ENCODE measurements around the gene SETD7. TPM values are rescaled to one million over a fixed set of nuclear protein-coding genes. Genes with fewer than 3 reads are reported as not detected.
"Not testable (repeated sequence)": the region's sequence is repeated elsewhere in the genome, so short reads cannot be mapped to it uniquely, and the experiment has no call there.

The SETD7 gene
- total RNA-seq, 5 donors from 2014 or later (not counting 1 experiment from before 2014, with no cell fraction given), result 6.5 to 17.5 (median 10.3) TPM

- H3K4me3 ChIP-seq (ENCODE audit: control insufficient read depth in 1 of 2, extremely low read depth in 1 of 2, low read length in 1 of 2); ATAC-seq (replicated peaks in 1 of 4); H3K4me1 ChIP-seq (ENCODE audit: control insufficient read depth in 1 of 2, extremely low read depth in 1 of 2, insufficient read depth in 2 of 2, low read length in 2 of 2); DNase-seq; POLR2A ChIA-PET; H3K27ac ChIP-seq (ENCODE audit: low read length); H3K27me3 Mint-ChIP-seq; H3K4me3 Mint-ChIP-seq; CTCF ChIA-PET; H3K27ac Mint-ChIP-seq; H3K27me3 ChIP-seq (replicated peaks in 1 of 2; ENCODE audit: control insufficient read depth in 2 of 2, extremely low read depth in 1 of 2, insufficient read depth in 2 of 2, low read length in 1 of 2); H3K36me3 ChIP-seq (ENCODE audit: control insufficient read depth in 2 of 2, extremely low read depth in 1 of 2, insufficient read depth in 1 of 2, low read length in 1 of 2); H3K9me3 ChIP-seq: not testable (repeated sequence)
- Mint-ChIP-seq H3K36me3 (peaks cover 49% of the 10 kb centered on the region), H3K9me3 (peaks cover 6 to 17% (median 7%) of the 10 kb centered on the region in 3 donors), H3K4me1 (peaks cover 37 to 43% (median 40%) of the 10 kb centered on the region in 3 donors)
- no CpG with 5 or more reads among the region's 5 CpGs for WGBS (ENCODE audit: insufficient coverage)
Measured at GRCh38 chr4:139464512-139464911, 91.5 kb downstream of the SETD7 start.

- H3K27ac Mint-ChIP-seq, result no peak overlapping the region
- Histone ChIP-seq H3K36me3 (ENCODE audit: control insufficient read depth in 2 of 2, extremely low read depth in 1 of 2, insufficient read depth in 1 of 2, low read length in 1 of 2) (no peaks in the 10 kb centered on the region), H3K4me3 (ENCODE audit: control insufficient read depth in 1 of 2, extremely low read depth in 1 of 2, low read length in 1 of 2) (no peak overlapping the region), H3K4me1 (ENCODE audit: control insufficient read depth in 1 of 2, extremely low read depth in 1 of 2, insufficient read depth in 2 of 2, low read length in 2 of 2) (peaks cover 0 to 2% of the 10 kb centered on the region in 2 experiments), H3K27me3 (replicated peaks in 1 of 2; ENCODE audit: control insufficient read depth in 2 of 2, extremely low read depth in 1 of 2, insufficient read depth in 2 of 2, low read length in 1 of 2) (no peaks in the 10 kb centered on the region), H3K27ac (ENCODE audit: low read length) (no peak overlapping the region), H3K9me3 (no peaks in the 10 kb centered on the region)
- peaks cover 60 to 67% (median 63%) of the 10 kb centered on the region in 3 donors for H3K4me1 Mint-ChIP-seq
- ATAC-seq (replicated peaks in 1 of 4), result no peak
- H3K27me3 Mint-ChIP-seq, result no peaks in the 10 kb centered on the region
- WGBS (ENCODE audit: insufficient coverage), result 92% methylated on average over 2 of the region's 5 CpGs
- ChIA-PET CTCF (interaction anchor here in 1 of 2 donors (0.6 to 0.7 kb wide), 2 partner anchors 45 to 536 kb away, joined by 3 read pairs; no protein-coding TSS in a partner anchor), POLR2A (interaction anchor here in 1 of 2 donors (0.6 kb wide), 3 partner anchors 16 to 689 kb away, joined by 3 to 7 read pairs (median 3); no protein-coding TSS in a partner anchor)
- H3K9me3 Mint-ChIP-seq, result no peaks in the 10 kb centered on the region
- no peak overlapping the region for H3K4me3 Mint-ChIP-seq
- DNase-seq, result no peak
- H3K36me3 Mint-ChIP-seq, result peaks cover 41% of the 10 kb centered on the region
Measured at GRCh38 chr4:139461022-139461628, 94.9 kb downstream of the SETD7 start.

- POLR2A ChIA-PET, result no interaction called here
- Mint-ChIP-seq H3K9me3 (no peaks in the 10 kb centered on the region), H3K27ac (no peak overlapping the region), H3K4me1 (peaks cover 60 to 72% (median 66%) of the 10 kb centered on the region in 3 donors), H3K4me3 (no peak overlapping the region), H3K36me3 (peaks cover 41% of the 10 kb centered on the region), H3K27me3 (no peaks in the 10 kb centered on the region)
- no peak for DNase-seq
- Histone ChIP-seq H3K27me3 (replicated peaks in 1 of 2; ENCODE audit: control insufficient read depth in 2 of 2, extremely low read depth in 1 of 2, insufficient read depth in 2 of 2, low read length in 1 of 2) (no peaks in the 10 kb centered on the region), H3K4me1 (ENCODE audit: control insufficient read depth in 1 of 2, extremely low read depth in 1 of 2, insufficient read depth in 2 of 2, low read length in 2 of 2) (peaks cover 4% of the 10 kb centered on the region in 2 experiments), H3K27ac (ENCODE audit: low read length) (no peak overlapping the region), H3K36me3 (ENCODE audit: control insufficient read depth in 2 of 2, extremely low read depth in 1 of 2, insufficient read depth in 1 of 2, low read length in 1 of 2) (no peaks in the 10 kb centered on the region), H3K9me3 (no peaks in the 10 kb centered on the region), H3K4me3 (ENCODE audit: control insufficient read depth in 1 of 2, extremely low read depth in 1 of 2, low read length in 1 of 2) (no peak overlapping the region)
- no peak for ATAC-seq (replicated peaks in 1 of 4)
- CTCF ChIA-PET, result no interaction called here
- no CpG with 5 or more reads among the region's 3 CpGs for WGBS (ENCODE audit: insufficient coverage)
Measured at GRCh38 chr4:139460565-139460964, 95.5 kb downstream of the SETD7 start.

- no peaks in the 10 kb centered on the region for H3K27me3 ChIP-seq (replicated peaks in 1 of 2; ENCODE audit: control insufficient read depth in 2 of 2, extremely low read depth in 1 of 2, insufficient read depth in 2 of 2, low read length in 1 of 2)
- H3K9me3 ChIP-seq, result no peaks in the 10 kb centered on the region
- no peak overlapping the region for H3K27ac ChIP-seq (ENCODE audit: low read length)
- Mint-ChIP-seq H3K4me1 (peaks cover 71 to 81% (median 72%) of the 10 kb centered on the region in 3 donors), H3K4me3 (no peak overlapping the region), H3K27ac (no peak overlapping the region), H3K9me3 (no peaks in the 10 kb centered on the region), H3K36me3 (peaks cover 33% of the 10 kb centered on the region), H3K27me3 (no peaks in the 10 kb centered on the region)
- WGBS (ENCODE audit: insufficient coverage), result no CpG with 5 or more reads among the region's 3 CpGs
- ChIA-PET CTCF (no interaction called here), POLR2A (no interaction called here)
- ATAC-seq (replicated peaks in 1 of 4) (no peak), DNase-seq (no peak)
- H3K4me3 ChIP-seq (ENCODE audit: control insufficient read depth in 1 of 2, extremely low read depth in 1 of 2, low read length in 1 of 2), result no peak overlapping the region
- H3K4me1 ChIP-seq (ENCODE audit: control insufficient read depth in 1 of 2, extremely low read depth in 1 of 2, insufficient read depth in 2 of 2, low read length in 2 of 2), result peaks cover 11 to 14% of the 10 kb centered on the region in 2 experiments
- H3K36me3 ChIP-seq (ENCODE audit: control insufficient read depth in 2 of 2, extremely low read depth in 1 of 2, insufficient read depth in 1 of 2, low read length in 1 of 2), result no peaks in the 10 kb centered on the region
Measured at GRCh38 chr4:139458999-139459398, 97.0 kb downstream of the SETD7 start.

- ATAC-seq (replicated peaks in 1 of 4) (no peak), DNase-seq (no peak)
- Histone ChIP-seq H3K4me3 (ENCODE audit: control insufficient read depth in 1 of 2, extremely low read depth in 1 of 2, low read length in 1 of 2) (no peak overlapping the region), H3K36me3 (ENCODE audit: control insufficient read depth in 2 of 2, extremely low read depth in 1 of 2, insufficient read depth in 1 of 2, low read length in 1 of 2) (no peaks in the 10 kb centered on the region), H3K27me3 (replicated peaks in 1 of 2; ENCODE audit: control insufficient read depth in 2 of 2, extremely low read depth in 1 of 2, insufficient read depth in 2 of 2, low read length in 1 of 2) (no peaks in the 10 kb centered on the region), H3K9me3 (no peaks in the 10 kb centered on the region), H3K4me1 (ENCODE audit: control insufficient read depth in 1 of 2, extremely low read depth in 1 of 2, insufficient read depth in 2 of 2, low read length in 2 of 2) (peaks cover 11 to 14% of the 10 kb centered on the region in 2 experiments), H3K27ac (ENCODE audit: low read length) (no peak overlapping the region)
- WGBS (ENCODE audit: insufficient coverage), result no CpG with 5 or more reads among the region's 1 CpG
- Mint-ChIP-seq H3K4me3 (peak overlapping the region in 1 of 3 donors; percentile 27), H3K27me3 (no peaks in the 10 kb centered on the region), H3K9me3 (no peaks in the 10 kb centered on the region), H3K36me3 (peaks cover 28% of the 10 kb centered on the region), H3K27ac (no peak overlapping the region), H3K4me1 (peaks cover 69 to 77% (median 71%) of the 10 kb centered on the region in 3 donors)
- POLR2A ChIA-PET, result interaction anchor here in 1 of 2 donors (0.5 kb wide), 1 partner anchor 351 kb away, joined by 3 read pairs; no protein-coding TSS in a partner anchor
- CTCF ChIA-PET, result interaction anchor here in 1 of 2 donors (0.6 kb wide), 1 partner anchor 17 kb away, joined by 3 read pairs; no protein-coding TSS in a partner anchor
Measured at GRCh38 chr4:139458543-139458942, 97.5 kb downstream of the SETD7 start.

- no peak overlapping the region for H3K4me3 ChIP-seq (ENCODE audit: control insufficient read depth in 1 of 2, extremely low read depth in 1 of 2, low read length in 1 of 2)
- Mint-ChIP-seq H3K27me3 (no peaks in the 10 kb centered on the region), H3K4me1 (peaks cover 73 to 81% (median 78%) of the 10 kb centered on the region in 3 donors), H3K9me3 (no peaks in the 10 kb centered on the region), H3K4me3 (peak overlapping the region in 1 of 3 donors; percentile 27), H3K27ac (no peak overlapping the region), H3K36me3 (peaks cover 25% of the 10 kb centered on the region)
- CTCF ChIA-PET, result interaction anchor here in 1 of 2 donors (1.0 kb wide), 1 partner anchor 20 kb away, joined by 3 read pairs; no protein-coding TSS in a partner anchor
- H3K9me3 ChIP-seq, result no peaks in the 10 kb centered on the region
- POLR2A ChIA-PET, result interaction anchor here in 1 of 2 donors (0.5 kb wide), 1 partner anchor 418 kb away, joined by 3 read pairs; no protein-coding TSS in a partner anchor
- H3K4me1 ChIP-seq (ENCODE audit: control insufficient read depth in 1 of 2, extremely low read depth in 1 of 2, insufficient read depth in 2 of 2, low read length in 2 of 2), result peaks cover 14 to 19% of the 10 kb centered on the region in 2 experiments
- ATAC-seq (replicated peaks in 1 of 4) (no peak), DNase-seq (no peak)
- no peaks in the 10 kb centered on the region for H3K27me3 ChIP-seq (replicated peaks in 1 of 2; ENCODE audit: control insufficient read depth in 2 of 2, extremely low read depth in 1 of 2, insufficient read depth in 2 of 2, low read length in 1 of 2)
- no peaks in the 10 kb centered on the region for H3K36me3 ChIP-seq (ENCODE audit: control insufficient read depth in 2 of 2, extremely low read depth in 1 of 2, insufficient read depth in 1 of 2, low read length in 1 of 2)
- H3K27ac ChIP-seq (ENCODE audit: low read length), result no peak overlapping the region
- 83% methylated on average over 1 of the region's 4 CpGs for WGBS (ENCODE audit: insufficient coverage)
Measured at GRCh38 chr4:139457318-139457717, 98.7 kb downstream of the SETD7 start.
